A549 (cell line): Measurements from ENCODE around the gene GRID1. TPM values are rescaled to one million over a fixed set of nuclear protein-coding genes. Genes with fewer than 3 reads are reported as not detected.
A peak's percentile ranks its signal among the peaks of the same experiment; 100 is the strongest.

Experiments used
- ATAC-seq, 2 experiments: fragments of 200-7000 bp in 1 of 2; fragments of >200 bp in 1 of 2; cut with Nextera tagmentation in 1 of 2; cut with Tn5 transposase in 1 of 2; 3 replicates each; pipeline versions ENCODE4 v1.8.0 to v1.9.1; 2018 to 2020; ENCODE audit warnings: mild to moderate bottlenecking in 1 of 2, moderate library complexity in 1 of 2
- CTCF ChIA-PET: fragments of 300-600 bp; sonication (Branson Sonifier 250); formaldehyde crosslinking; extraction: SDS; loops from one replicate; lab custom pipeline; 2021; ENCODE audit warnings: antibody characterized with exemption, inconsistent platforms; lab: Yijun Ruan, JAX
- POLR2A ChIA-PET: fragments of 350-600 bp; formaldehyde crosslinking; extraction: SDS; loops from one replicate; lab custom pipeline; 2021; ENCODE audit warnings: antibody characterized with exemption, inconsistent platforms; lab: Yijun Ruan, JAX
- DNase-seq, 2 experiments: peaks; one replicate each; pipeline versions ENCODE4 v3.0.0 to v3.0.0-alpha.2; 2011 to 2016; ENCODE audit warnings: low read depth in 1 of 2, low spot score in 1 of 2
- FAIRE-seq: peaks from 2 replicates; lab custom pipeline; 2011; peaks lifted over from hg19 to GRCh38; lab: Jason Lieb, UNC
- H3K27ac ChIP-seq, 2 experiments: fragments of >200 bp; sonication (Bioruptor Twin); formaldehyde crosslinking; 3 replicates each; pipeline ENCODE4 v1.5.1; 2016 to 2017
- H3K4me1 ChIP-seq: fragments of >200 bp; sonication (Bioruptor Twin); formaldehyde crosslinking; 3 replicates; pipeline ENCODE4 v1.6.1; 2016
- H3K4me2 ChIP-seq: fragments of >200 bp; sonication (Bioruptor Twin); formaldehyde crosslinking; 3 replicates; pipeline ENCODE4 v1.6.1; 2016
- H3K4me3 ChIP-seq: fragments of >200 bp; sonication (Bioruptor Twin); formaldehyde crosslinking; 3 replicates; pipeline ENCODE4 v1.5.1; 2016
- H3K9me3 ChIP-seq: fragments of >200 bp; sonication (Bioruptor Twin); formaldehyde crosslinking; 3 replicates; pipeline ENCODE4 v1.6.1; 2016
- CBX2 ChIP-seq: fragments of 200-600 bp; sonication (generic); IDR thresholded peaks from 2 replicates; pipeline ENCODE4 v1.6.1; 2016; ENCODE audit warnings: low read depth, mild to moderate bottlenecking, borderline replicate concordance
- CBX8 ChIP-seq: fragments of 200-600 bp; sonication (generic); IDR thresholded peaks from 2 replicates; pipeline ENCODE4 v1.6.1; 2016
- CEBPB ChIP-seq, 2 experiments: fragments of >200 bp in 1 of 2; sonication (Bioruptor Twin) in 1 of 2; formaldehyde crosslinking in 1 of 2; IDR thresholded peaks; 2 replicates each; pipeline ENCODE4 v1.6.1; 2012 to 2016
- EP300 ChIP-seq, 2 experiments: fragments of >200 bp; sonication (Bioruptor Twin); formaldehyde crosslinking; IDR thresholded peaks; 2 replicates in 1 of 2; 3 replicates in 1 of 2; pipeline ENCODE4 v1.6.1; 2016 to 2017
- FOSB ChIP-seq: fragments of 250-450 bp; sonication (Bioruptor Pico); IDR thresholded peaks from 2 replicates; pipeline ENCODE4 v1.5.0; 2020; ENCODE audit warnings: mild to moderate bottlenecking, moderate library complexity
- GATA3 ChIP-seq: IDR thresholded peaks from 2 replicates; pipeline ENCODE4 v1.6.1; 2012; ENCODE audit warnings: borderline replicate concordance
- JUN ChIP-seq, 2 experiments: fragments of >200 bp; sonication (Bioruptor Twin); formaldehyde crosslinking; IDR thresholded peaks; 2 replicates in 1 of 2; 3 replicates in 1 of 2; pipeline ENCODE4 v1.6.1; 2016 to 2017
- JUNB ChIP-seq: fragments of >200 bp; sonication (Bioruptor Twin); formaldehyde crosslinking; IDR thresholded peaks from 2 replicates; pipeline ENCODE4 v1.6.1; 2016
- KDM5A ChIP-seq: fragments of 200-600 bp; sonication (generic); IDR thresholded peaks from 2 replicates; pipeline ENCODE4 v1.6.1; 2016; ENCODE audit warnings: antibody characterized with exemption, mild to moderate bottlenecking
- MAZ ChIP-seq: fragments of 150-350 bp; IDR thresholded peaks from 2 replicates; pipeline ENCODE4 v1.6.1; 2014; ENCODE audit warnings: antibody characterized with exemption, low read depth, low read length, borderline replicate concordance
- NFE2L2 ChIP-seq: fragments of 150-350 bp; conservative IDR thresholded peaks from 2 replicates; pipeline ENCODE4 v1.6.1; 2014; ENCODE audit warnings: low read length
- NPAS2 ChIP-seq: fragments of 250-450 bp; sonication (Bioruptor Pico); IDR thresholded peaks from 2 replicates; pipeline ENCODE4 v1.8.0; 2022; ENCODE audit warnings: mild to moderate bottlenecking, moderate library complexity, borderline replicate concordance
- NR3C1 ChIP-seq: fragments of >200 bp; sonication (Bioruptor Twin); formaldehyde crosslinking; IDR thresholded peaks from 3 replicates; pipeline ENCODE4 v1.6.1; 2017
- POLR2A ChIP-seq: IDR thresholded peaks from 2 replicates; pipeline ENCODE4 v1.6.1; 2012; ENCODE audit warnings: mild to moderate bottlenecking, low read length
- POLR2AphosphoS2 ChIP-seq: conservative IDR thresholded peaks from 2 replicates; pipeline ENCODE4 v1.6.1; 2012; ENCODE audit warnings: low read length, improper control_type of control experiment, inconsistent platforms
- RAD21 ChIP-seq, 2 experiments: fragments of >200 bp in 1 of 2; sonication (Bioruptor Twin) in 1 of 2; formaldehyde crosslinking in 1 of 2; IDR thresholded peaks in 1 of 2; conservative IDR thresholded peaks in 1 of 2; 2 replicates in 1 of 2; 3 replicates in 1 of 2; pipeline ENCODE4 v1.6.1; 2012 to 2018; ENCODE audit warnings: inconsistent platforms in 1 of 2
- RCOR1 ChIP-seq: fragments of 150-350 bp; IDR thresholded peaks from 2 replicates; pipeline ENCODE4 v1.6.1; 2014; ENCODE audit warnings: antibody characterized with exemption, low read length, low read depth
- RNF2 ChIP-seq: fragments of 200-600 bp; sonication (generic); IDR thresholded peaks from 2 replicates; pipeline ENCODE4 v1.6.1; 2016; ENCODE audit warnings: low read depth, mild to moderate bottlenecking, antibody characterized with exemption, moderate library complexity, borderline replicate concordance
- TFCP2L1 ChIP-seq: fragments of 250-450 bp; sonication (Bioruptor Pico); IDR thresholded peaks from 2 replicates; pipeline ENCODE4 v1.5.0; 2021; ENCODE audit warnings: mild to moderate bottlenecking
- TP53 ChIP-seq: fragments of 250-450 bp; sonication (Bioruptor Pico); IDR thresholded peaks from 2 replicates; pipeline ENCODE4 v1.5.0; 2021; ENCODE audit warnings: mild to moderate bottlenecking, moderate library complexity
- ZC3H11A ChIP-seq: fragments of 450-650 bp; IDR thresholded peaks from 2 replicates; pipeline ENCODE4 v1.6.1; 2014; ENCODE audit warnings: antibody characterized with exemption, mild to moderate bottlenecking
- ZSCAN20 ChIP-seq: fragments of 250-450 bp; sonication (Bioruptor Pico); IDR thresholded peaks from 2 replicates; pipeline ENCODE4 v1.8.0; 2022; ENCODE audit warnings: mild to moderate bottlenecking, moderate library complexity
- WGBS: methylation state at CpG from one replicate; pipeline ENCODE4 v1.1.6; 2017; ENCODE audit errors: missing lambda C conversion rate; 5-methylcytosine and 5-hydroxymethylcytosine counted together
- polyA plus RNA-seq, 4 experiments: library from polyadenylated mRNA; depleted of rRNA in 3 of 4; stranded (reverse); fragments of >200 nt; fragmentation: RNase III in 1 of 4; extraction: RNeasy Plus Mini Kit Qiagen cat#74134 plus additional on column Dnase treatment in 1 of 4; gene quantifications; 2 replicates in 3 of 4; 3 replicates in 1 of 4; pipeline ENCODE4 v1.2.3, GENCODE V29; 2011 to 2017
- TF ChIP-seq, protein P1 (sequence below): fragments of 450-650 bp; IDR thresholded peaks from 2 replicates; pipeline ENCODE4 v1.6.1; 2014; ENCODE audit warnings: antibody characterized with exemption
- TF ChIP-seq, protein P2 (sequence below): fragments of >200 bp; sonication (Bioruptor Twin); formaldehyde crosslinking; IDR thresholded peaks from 2 replicates; pipeline ENCODE4 v1.6.1; 2016
- TF ChIP-seq, protein P3 (sequence below): fragments of >200 bp; sonication (Bioruptor Twin); formaldehyde crosslinking; IDR thresholded peaks from 3 replicates; pipeline ENCODE4 v1.5.1; 2016
- TF ChIP-seq, protein P4 (sequence below): fragments of 250-450 bp; sonication (Bioruptor Pico); IDR thresholded peaks from 2 replicates; pipeline ENCODE4 v1.5.0; 2021; ENCODE audit warnings: mild to moderate bottlenecking, moderate library complexity, borderline replicate concordance
- TF ChIP-seq, protein P5 (sequence below): fragments of 200-600 bp; sonication (generic); IDR thresholded peaks from 2 replicates; pipeline ENCODE4 v1.6.1; 2016; ENCODE audit warnings: antibody characterized with exemption, mild to moderate bottlenecking, moderate library complexity

GRID1 gene
- polyA plus RNA-seq, 2 of the 4 experiments (the other 2 are of a cell fraction) = 0.14 to 0.30 TPM

DNA sequence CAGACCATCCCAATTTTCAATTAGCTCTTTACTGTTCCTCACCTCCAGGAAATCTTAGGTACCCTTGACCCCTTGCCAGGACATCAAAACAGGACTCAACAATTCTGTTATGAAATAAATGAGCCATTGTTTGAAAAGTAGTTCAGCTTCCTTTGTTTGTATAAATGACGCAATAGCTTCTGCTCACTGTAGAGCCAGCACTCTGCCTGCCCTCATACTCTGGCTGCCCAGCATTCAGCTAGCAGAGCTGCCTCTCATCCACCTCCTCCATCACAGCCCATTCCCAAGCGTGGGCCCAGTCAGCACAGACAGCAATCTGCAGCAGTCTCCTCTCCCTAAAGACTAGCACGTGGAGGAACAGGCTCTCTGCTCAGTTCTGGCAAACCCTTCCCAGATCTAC lies 478.6 kb downstream of the GRID1 start:
- TF ChIP-seq ZSCAN20 = no peak
- TF ChIP-seq CBX2 = no peak
- peak in 1 of 2 experiments; percentile 53; a peak in 2 of 4 replicates for TF ChIP-seq CEBPB (IDR thresholded peaks at IDR 0.05)
- TF ChIP-seq NPAS2 (CRISPR knock-in tag) = no peak
- TF ChIP-seq FOSB (CRISPR knock-in tag) = no peak
- TF ChIP-seq NR3C1 = no peak
- TF ChIP-seq, protein P1, sequence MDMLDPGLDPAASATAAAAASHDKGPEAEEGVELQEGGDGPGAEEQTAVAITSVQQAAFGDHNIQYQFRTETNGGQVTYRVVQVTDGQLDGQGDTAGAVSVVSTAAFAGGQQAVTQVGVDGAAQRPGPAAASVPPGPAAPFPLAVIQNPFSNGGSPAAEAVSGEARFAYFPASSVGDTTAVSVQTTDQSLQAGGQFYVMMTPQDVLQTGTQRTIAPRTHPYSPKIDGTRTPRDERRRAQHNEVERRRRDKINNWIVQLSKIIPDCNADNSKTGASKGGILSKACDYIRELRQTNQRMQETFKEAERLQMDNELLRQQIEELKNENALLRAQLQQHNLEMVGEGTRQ = no peak
- no peak for FAIRE-seq
- CTCF ChIA-PET = no interaction called here
- DNase-seq = peak in 1 of 2 experiments; percentile 9
- H3K4me1 ChIP-seq = peaks cover 5% of the 10 kb centered on the region; the same call in 2 of the 3 replicates
- WGBS = 8% methylated on average over 3 of the region's 3 CpGs
- H3K9me3 ChIP-seq = no peaks in the 10 kb centered on the region
- peak overlapping the region; percentile 32; the same call in 2 of the 3 replicates for H3K4me2 ChIP-seq
- ATAC-seq = peak; percentile 36 to 43; a peak in 3 of 6 replicates
- H3K4me3 ChIP-seq = no peak overlapping the region
- no peak overlapping the region for H3K27ac ChIP-seq
- POLR2A ChIA-PET = no interaction called here

DNA sequence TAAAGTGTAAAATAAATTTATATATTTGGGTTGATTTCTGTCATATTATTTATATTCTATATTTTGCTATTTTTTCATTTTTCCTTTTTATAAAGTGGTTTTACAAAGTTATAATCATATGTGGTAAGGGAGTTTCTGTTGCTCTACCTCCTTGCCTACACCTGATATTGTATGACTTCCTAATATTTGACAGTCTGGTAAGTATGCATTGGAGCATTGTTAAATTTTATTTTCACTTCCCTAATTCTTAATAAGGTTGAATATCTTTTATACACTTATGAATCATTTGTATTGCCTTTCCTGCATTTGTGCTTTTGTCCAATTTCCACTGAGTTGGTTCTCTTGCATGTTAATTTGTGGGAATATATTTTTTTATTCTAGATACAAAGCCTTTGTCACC lies 492.4 kb downstream of the GRID1 start:
- no peak for TF ChIP-seq RCOR1
- TF ChIP-seq CEBPB (IDR thresholded peaks at IDR 0.05) = no peak
- no peak for TF ChIP-seq POLR2AphosphoS2
- TF ChIP-seq JUN (IDR thresholded peaks at IDR 0.05) = no peak
- TF ChIP-seq KDM5A = no peak
- no peak for TF ChIP-seq TFCP2L1 (CRISPR knock-in tag)
- TF ChIP-seq EP300 (IDR thresholded peaks at IDR 0.05) = no peak
- no peak for TF ChIP-seq RNF2
- TF ChIP-seq, protein P2, sequence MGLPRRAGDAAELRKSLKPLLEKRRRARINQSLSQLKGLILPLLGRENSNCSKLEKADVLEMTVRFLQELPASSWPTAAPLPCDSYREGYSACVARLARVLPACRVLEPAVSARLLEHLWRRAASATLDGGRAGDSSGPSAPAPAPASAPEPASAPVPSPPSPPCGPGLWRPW = no peak
- no peak for TF ChIP-seq POLR2A
- TF ChIP-seq, protein P1 = no peak
- TF ChIP-seq TP53 (CRISPR knock-in tag) = no peak
- TF ChIP-seq MAZ = no peak
- TF ChIP-seq NPAS2 (CRISPR knock-in tag) = no peak
- TF ChIP-seq FOSB (CRISPR knock-in tag) = no peak
- TF ChIP-seq, protein P3, sequence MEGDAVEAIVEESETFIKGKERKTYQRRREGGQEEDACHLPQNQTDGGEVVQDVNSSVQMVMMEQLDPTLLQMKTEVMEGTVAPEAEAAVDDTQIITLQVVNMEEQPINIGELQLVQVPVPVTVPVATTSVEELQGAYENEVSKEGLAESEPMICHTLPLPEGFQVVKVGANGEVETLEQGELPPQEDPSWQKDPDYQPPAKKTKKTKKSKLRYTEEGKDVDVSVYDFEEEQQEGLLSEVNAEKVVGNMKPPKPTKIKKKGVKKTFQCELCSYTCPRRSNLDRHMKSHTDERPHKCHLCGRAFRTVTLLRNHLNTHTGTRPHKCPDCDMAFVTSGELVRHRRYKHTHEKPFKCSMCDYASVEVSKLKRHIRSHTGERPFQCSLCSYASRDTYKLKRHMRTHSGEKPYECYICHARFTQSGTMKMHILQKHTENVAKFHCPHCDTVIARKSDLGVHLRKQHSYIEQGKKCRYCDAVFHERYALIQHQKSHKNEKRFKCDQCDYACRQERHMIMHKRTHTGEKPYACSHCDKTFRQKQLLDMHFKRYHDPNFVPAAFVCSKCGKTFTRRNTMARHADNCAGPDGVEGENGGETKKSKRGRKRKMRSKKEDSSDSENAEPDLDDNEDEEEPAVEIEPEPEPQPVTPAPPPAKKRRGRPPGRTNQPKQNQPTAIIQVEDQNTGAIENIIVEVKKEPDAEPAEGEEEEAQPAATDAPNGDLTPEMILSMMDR = no peak
- no peak for TF ChIP-seq GATA3
- TF ChIP-seq ZSCAN20 = no peak
- no peak for TF ChIP-seq NFE2L2
- TF ChIP-seq, all 56 proteins: peak for 0
- Histone ChIP-seq H3K4me1 (no peaks in the 10 kb centered on the region), H3K27ac (no peak overlapping the region), H3K4me2 (no peak overlapping the region), H3K4me3 (no peak overlapping the region), H3K9me3 (no peaks in the 10 kb centered on the region)
- DNase-seq (no peak), FAIRE-seq (no peak), ATAC-seq (no peak)
- POLR2A ChIA-PET = no interaction called here
- CTCF ChIA-PET = no interaction called here

DNA sequence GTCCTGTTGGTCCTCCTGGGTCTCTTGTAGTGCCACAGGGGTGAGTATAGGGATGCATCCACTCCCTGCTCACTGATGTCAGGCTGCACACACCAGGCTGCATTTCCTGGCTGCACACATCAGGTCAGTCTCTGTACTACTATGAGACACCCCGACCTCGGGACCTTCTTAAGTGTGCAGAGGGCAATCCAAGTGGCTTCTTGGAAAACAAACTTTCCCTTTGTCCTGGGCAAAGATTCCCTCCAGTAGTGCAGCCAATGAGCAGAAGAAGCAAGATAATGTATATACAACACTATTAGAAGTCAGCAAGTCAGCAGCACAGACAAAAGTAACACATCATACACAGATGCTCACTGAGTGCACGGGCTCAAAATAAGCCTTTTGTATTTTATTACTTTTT lies 493.5 kb downstream of the GRID1 start:
- ATAC-seq (no peak), FAIRE-seq (no peak), DNase-seq (no peak)
- no peaks in the 10 kb centered on the region for H3K4me1 ChIP-seq
- ChIA-PET CTCF (no interaction called here), POLR2A (no interaction called here)
- no peak overlapping the region for H3K4me3 ChIP-seq
- H3K9me3 ChIP-seq = no peaks in the 10 kb centered on the region
- no peak overlapping the region for H3K27ac ChIP-seq
- no peak overlapping the region for H3K4me2 ChIP-seq
- 7% methylated on average over 3 of the region's 3 CpGs for WGBS
- TF ChIP-seq RAD21 (conservative IDR thresholded peaks at IDR 0.05 in 1 of 2, IDR thresholded peaks at IDR 0.05 in 1 of 2) (no peak), CBX8 (no peak), CBX2 (no peak), ZC3H11A (no peak), GATA3 (no peak), JUNB (no peak)
- TF ChIP-seq, protein P4, sequence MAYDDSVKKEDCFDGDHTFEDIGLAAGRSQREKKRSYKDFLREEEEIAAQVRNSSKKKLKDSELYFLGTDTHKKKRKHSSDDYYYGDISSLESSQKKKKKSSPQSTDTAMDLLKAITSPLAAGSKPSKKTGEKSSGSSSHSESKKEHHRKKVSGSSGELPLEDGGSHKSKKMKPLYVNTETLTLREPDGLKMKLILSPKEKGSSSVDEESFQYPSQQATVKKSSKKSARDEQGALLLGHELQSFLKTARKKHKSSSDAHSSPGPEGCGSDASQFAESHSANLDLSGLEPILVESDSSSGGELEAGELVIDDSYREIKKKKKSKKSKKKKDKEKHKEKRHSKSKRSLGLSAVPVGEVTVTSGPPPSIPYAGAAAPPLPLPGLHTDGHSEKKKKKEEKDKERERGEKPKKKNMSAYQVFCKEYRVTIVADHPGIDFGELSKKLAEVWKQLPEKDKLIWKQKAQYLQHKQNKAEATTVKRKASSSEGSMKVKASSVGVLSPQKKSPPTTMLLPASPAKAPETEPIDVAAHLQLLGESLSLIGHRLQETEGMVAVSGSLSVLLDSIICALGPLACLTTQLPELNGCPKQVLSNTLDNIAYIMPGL = no peak
- TF ChIP-seq, protein P5, sequence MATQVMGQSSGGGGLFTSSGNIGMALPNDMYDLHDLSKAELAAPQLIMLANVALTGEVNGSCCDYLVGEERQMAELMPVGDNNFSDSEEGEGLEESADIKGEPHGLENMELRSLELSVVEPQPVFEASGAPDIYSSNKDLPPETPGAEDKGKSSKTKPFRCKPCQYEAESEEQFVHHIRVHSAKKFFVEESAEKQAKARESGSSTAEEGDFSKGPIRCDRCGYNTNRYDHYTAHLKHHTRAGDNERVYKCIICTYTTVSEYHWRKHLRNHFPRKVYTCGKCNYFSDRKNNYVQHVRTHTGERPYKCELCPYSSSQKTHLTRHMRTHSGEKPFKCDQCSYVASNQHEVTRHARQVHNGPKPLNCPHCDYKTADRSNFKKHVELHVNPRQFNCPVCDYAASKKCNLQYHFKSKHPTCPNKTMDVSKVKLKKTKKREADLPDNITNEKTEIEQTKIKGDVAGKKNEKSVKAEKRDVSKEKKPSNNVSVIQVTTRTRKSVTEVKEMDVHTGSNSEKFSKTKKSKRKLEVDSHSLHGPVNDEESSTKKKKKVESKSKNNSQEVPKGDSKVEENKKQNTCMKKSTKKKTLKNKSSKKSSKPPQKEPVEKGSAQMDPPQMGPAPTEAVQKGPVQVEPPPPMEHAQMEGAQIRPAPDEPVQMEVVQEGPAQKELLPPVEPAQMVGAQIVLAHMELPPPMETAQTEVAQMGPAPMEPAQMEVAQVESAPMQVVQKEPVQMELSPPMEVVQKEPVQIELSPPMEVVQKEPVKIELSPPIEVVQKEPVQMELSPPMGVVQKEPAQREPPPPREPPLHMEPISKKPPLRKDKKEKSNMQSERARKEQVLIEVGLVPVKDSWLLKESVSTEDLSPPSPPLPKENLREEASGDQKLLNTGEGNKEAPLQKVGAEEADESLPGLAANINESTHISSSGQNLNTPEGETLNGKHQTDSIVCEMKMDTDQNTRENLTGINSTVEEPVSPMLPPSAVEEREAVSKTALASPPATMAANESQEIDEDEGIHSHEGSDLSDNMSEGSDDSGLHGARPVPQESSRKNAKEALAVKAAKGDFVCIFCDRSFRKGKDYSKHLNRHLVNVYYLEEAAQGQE = no peak
